GM18868 (cell line): ENCODE data around the gene NCAPG.
A peak's percentile ranks its signal among the peaks of the same experiment; 100 is the strongest.
"Not testable (repeated sequence)": the region's sequence is repeated elsewhere in the genome, so short reads cannot be mapped to it uniquely, and the experiment has no call there.

Source experiments
- ATAC-seq: cut with Tn5 transposase; IDR thresholded peaks from one replicate; pipeline ENCODE4 v1.9.1; 2021; ENCODE audit warnings: mild to moderate bottlenecking, moderate library complexity; ENCODE audit not compliant: unreplicated experiment

Gene NCAPG

GRCh38 chr4:17794730-17795129, 16.0 kb upstream of the NCAPG start:
- ATAC-seq: no peak

GRCh38 chr4:17797808-17798207, 13.0 kb upstream of the NCAPG start:
- ATAC-seq: peak; percentile 38

GRCh38 chr4:17805580-17806155, 5.1 kb upstream of the NCAPG start:
- no peak for ATAC-seq

GRCh38 chr4:17807446-17807845, 3.3 kb upstream of the NCAPG start:
- no peak for ATAC-seq

DNA sequence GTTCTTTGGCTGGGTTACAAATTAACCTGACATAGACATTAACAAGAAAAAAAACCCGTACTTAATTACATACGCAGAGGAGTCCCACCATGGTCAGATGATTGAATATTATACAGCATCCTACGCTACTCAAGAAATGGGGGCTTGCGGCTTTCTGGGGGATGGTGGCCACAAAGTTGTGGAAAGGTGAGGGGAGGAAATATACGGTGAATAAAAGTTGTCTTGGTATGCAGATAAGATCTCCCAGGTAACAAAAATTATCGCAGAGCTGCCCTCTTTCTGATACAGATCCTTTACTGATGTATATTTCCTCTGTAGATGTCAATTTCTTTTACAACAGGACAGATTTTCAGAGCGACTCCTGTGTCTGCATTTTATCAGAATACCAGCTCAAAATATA, 1.1 kb upstream of the NCAPG start:
- ATAC-seq: no peak

DNA sequence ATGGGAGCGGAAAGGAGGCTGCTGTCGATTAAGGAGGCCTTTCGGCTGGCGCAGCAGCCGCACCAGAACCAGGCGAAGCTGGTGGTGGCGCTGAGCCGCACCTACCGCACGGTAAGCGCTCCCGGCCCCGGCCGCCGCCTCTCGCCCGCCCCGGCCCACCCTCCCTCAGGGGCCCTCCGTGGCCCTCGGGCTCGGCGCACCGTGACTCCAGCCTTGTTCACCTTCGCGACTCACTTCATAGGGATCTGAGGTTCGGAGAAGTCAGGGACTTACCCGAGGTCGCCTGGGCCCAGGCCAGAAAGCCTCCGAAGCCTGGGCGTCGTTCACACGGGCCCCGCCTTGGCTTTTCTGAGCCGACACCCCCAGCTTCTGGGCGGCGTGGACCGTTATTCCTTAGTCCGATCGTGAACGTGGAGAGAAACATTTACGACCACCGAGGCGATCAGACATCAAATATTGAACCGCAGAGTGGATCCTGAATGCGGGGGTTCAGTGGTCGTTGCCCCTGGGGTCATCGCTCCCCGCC, 362 bp downstream of the NCAPG start:
- ATAC-seq: peak; percentile 25

GRCh38 chr4:17812125-17812524, 1.3 kb downstream of the NCAPG start:
- no peak for ATAC-seq

DNA sequence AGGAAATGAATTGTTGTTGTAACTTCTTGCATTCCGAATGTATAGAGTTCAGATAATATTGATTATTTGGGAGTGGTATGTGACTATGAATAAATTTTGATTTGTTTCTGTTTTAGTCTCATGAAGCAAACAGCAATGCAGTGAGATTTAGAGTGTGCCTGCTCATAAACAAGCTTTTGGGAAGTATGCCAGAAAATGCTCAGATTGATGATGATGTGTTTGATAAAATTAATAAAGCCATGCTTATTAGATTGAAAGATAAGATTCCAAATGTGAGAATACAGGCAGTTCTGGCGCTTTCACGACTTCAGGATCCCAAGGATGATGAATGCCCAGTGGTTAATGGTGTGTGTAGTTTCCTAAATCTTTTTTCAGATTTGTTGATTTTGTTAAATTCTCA, 2.0 kb downstream of the NCAPG start:
- no peak for ATAC-seq

GRCh38 chr4:17814140-17814539, 3.4 kb downstream of the NCAPG start:
- no peak for ATAC-seq

DNA sequence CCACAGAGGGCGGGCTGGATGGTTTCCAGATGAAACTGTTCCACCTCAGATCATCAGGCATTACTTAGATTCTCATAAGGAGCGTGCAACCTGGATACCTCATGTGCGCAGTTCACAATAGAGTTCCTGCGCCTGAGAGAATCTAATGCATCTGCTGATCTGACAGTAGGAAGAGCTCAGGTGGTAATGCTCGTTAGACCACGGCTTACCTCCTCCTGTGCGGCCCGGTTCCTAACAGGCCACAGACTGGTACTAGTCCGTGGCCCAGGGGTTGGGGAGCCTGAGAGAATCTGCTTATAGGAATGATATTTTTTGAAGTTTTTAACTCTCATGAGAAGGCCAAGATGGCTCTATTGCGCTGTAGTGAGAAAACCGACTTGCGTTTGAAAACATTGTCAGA, 5.4 kb downstream of the NCAPG start:
- no peak for ATAC-seq

DNA sequence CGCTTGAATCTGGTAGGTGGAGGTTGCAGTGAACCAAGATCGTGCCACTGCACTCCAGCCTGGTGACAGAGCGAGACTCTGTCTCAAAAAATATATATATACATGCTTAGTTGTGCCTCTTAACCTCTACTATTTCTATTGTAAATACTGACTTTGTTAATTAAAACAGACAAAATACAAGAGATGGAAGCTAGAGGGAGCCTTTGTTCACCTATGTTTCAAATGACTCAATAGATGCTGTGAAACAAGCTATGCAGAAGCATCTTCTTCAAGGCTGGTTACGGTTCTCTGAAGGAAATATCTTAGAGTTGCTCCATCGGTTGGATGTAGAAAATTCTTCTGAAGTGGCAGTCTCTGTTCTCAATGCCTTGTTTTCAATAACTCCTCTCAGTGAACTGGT, 6.2 kb downstream of the NCAPG start:
- ATAC-seq: peak; percentile 89

- no peak for ATAC-seq
Observed at GRCh38 chr4:17823871-17824669, 13.3 kb downstream of the NCAPG start.

DNA sequence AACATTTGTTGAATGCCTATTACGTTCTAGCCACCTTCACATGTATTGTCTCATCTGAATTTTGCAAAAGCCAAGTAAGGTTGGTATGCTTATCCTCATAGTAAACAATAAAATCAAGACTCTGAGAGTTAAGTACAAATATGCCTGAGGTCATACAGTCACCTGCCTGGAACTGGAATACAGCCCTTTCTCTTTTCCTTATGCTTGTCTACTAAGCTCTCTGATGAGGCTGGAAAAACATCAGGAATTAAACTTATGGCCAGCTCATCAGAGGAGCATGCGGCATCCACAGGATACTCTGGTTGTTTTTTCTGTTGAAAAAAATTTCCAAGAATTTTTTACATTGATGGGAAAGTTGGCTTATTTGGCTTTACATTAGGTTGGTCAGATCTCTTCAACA, 35.5 kb downstream of the NCAPG start:
- ATAC-seq: no peak

GRCh38 chr4:17850295-17850694, 39.5 kb downstream of the NCAPG start:
- ATAC-seq: not testable (repeated sequence)

- no peak for ATAC-seq
Observed at GRCh38 chr4:17851959-17852358, 41.2 kb downstream of the NCAPG start.

DNA sequence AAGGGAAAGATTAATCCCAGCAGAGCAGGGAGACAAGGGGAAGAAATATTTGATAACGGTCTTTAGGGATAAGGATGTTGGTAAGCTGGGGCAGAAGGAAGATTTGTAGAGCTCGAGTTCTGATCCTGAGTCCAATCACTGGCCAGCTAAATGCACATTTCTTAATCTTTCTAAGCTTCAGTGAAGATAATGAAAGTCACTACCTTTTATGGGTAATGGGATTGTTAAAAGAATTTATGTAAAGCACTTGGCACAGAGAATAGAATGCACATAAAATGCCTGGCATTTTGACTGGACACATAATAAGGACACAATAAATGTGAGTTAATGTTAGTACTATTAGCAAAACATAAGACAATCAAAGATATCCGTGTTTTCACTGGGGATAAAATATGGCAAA, 43.3 kb downstream of the NCAPG start:
- no peak for ATAC-seq

GRCh38 chr4:17859793-17860406, 49.1 kb downstream of the NCAPG start:
- ATAC-seq: no peak

GRCh38 chr4:17861906-17862305, 51.1 kb downstream of the NCAPG start:
- not testable (repeated sequence) for ATAC-seq

DNA sequence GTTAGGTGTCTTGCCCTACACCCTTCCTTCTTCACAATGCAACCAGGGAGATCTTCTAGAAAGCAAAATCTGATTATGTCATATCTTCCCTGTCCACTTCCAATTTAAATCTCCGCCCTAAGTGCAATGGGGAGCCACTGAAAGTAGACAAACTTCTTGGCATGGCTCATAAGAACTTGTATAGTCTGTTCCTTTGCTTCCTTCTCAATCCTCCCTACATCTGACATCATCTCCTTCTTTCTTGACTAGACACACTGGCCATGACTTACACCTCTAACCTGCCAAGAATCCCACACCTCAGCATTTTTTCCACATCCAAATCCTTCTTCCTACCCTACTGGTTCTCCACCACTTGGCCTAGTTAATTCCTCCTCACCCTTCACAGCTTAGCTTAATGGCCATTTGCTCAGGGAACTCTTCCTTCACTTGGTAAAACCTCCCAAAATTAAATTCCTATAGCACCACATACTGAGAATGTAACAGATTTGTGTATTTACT, 55.1 kb downstream of the NCAPG start:
- ATAC-seq: no peak

GRCh38 chr4:17866810-17867209, 56.0 kb downstream of the NCAPG start:
- no peak for ATAC-seq

DNA sequence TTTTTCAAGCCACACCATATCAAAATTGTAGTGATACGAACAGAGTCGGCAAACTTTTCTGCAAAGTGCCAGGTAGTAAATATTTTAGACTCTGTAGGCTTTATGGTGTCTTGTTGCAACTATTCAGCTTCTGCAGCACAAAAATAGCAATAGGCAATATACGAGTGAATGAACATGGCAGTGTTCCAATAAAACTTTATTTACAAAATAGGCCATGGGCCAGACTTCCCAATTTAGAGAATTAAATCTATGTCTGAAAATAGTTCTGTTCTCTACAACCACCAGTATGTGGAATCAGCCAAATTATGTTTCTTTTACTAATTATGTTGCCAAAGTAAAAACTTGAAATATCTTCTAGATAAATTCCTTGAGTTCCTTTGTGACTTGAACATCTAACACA, 56.5 kb downstream of the NCAPG start:
- ATAC-seq: no peak

- ATAC-seq: no peak
Observed at GRCh38 chr4:17869327-17869726, 58.5 kb downstream of the NCAPG start.
